K562 (cell line): ENCODE data around the gene NR6A1. TPM values are rescaled to one million over a fixed set of nuclear protein-coding genes. Genes with fewer than 3 reads are reported as not detected.

Source experiments
- ATAC-seq: fragments of 200-7000 bp; cut with Tn5 transposase; 3 replicates; pipeline ENCODE4 v1.9.1; 2020; ENCODE audit warnings: moderate library complexity
- BruUV-seq: library from RNA; stranded (reverse); fragments of 400-500 nt; replicated peaks from 2 replicates; lab custom pipeline; 2021; lab: Mats Ljungman, UMichigan
- CTCF ChIA-PET: fragments of 300-600 bp; formaldehyde crosslinking; extraction: SDS; loops from one replicate; lab custom pipeline; 2021; ENCODE audit warnings: low intra/inter-chr PET ratio; lab: Yijun Ruan, JAX
- POLR2A ChIA-PET: fragments of 300-600, 350-650 bp; sonication (Branson Sonifier 250); formaldehyde crosslinking; extraction: SDS; loops from one replicate; lab custom pipeline; 2021; ENCODE audit warnings: antibody characterized with exemption, inconsistent platforms; lab: Yijun Ruan, JAX
- DNase-seq, 4 experiments: peaks; one replicate each; pipeline versions ENCODE4 v3.0.0 to v3.0.0-alpha.2; 2011 to 2018; ENCODE audit warnings: low spot score in 3 of 4, mixed read lengths in 3 of 4; ENCODE audit errors: extremely low read depth in 1 of 4
- FAIRE-seq: peaks from 2 replicates; lab custom pipeline; 2011; peaks lifted over from hg19 to GRCh38; lab: Jason Lieb, UNC
- H2AFZ ChIP-seq: 2 replicates; pipeline ENCODE4 v1.6.0; 2011; ENCODE audit warnings: low read depth, low read length, control low read depth, inconsistent platforms
- H3K27ac ChIP-seq: fragments of 200-600 bp; 3 replicates; pipeline ENCODE4 v1.8.0; 2011; ENCODE audit warnings: low read depth, mild to moderate bottlenecking, control low read depth, inconsistent platforms, low read length, moderate library complexity, mixed read lengths; ENCODE audit errors: extremely low read depth
- H3K27me3 ChIP-seq, 2 experiments: fragments of 300-600 bp in 1 of 2; 2 replicates in 1 of 2; 3 replicates in 1 of 2; pipeline versions ENCODE4 v1.6.0 to v1.8.0; 2011; ENCODE audit warnings: inconsistent platforms in 2 of 2, low read length in 2 of 2, mild to moderate bottlenecking in 1 of 2, mixed read lengths in 1 of 2, moderate library complexity in 1 of 2; ENCODE audit not compliant: control insufficient read depth in 2 of 2, insufficient read depth in 2 of 2
- H3K36me3 ChIP-seq: fragments of 300-600 bp; 3 replicates; pipeline ENCODE4 v1.8.0; 2011; ENCODE audit warnings: mild to moderate bottlenecking, low read length, inconsistent platforms; ENCODE audit not compliant: control insufficient read depth, insufficient read depth
- H3K4me1 ChIP-seq, 2 experiments: fragments of 200-600 bp in 1 of 2; replicated peaks in 1 of 2; 2 replicates in 1 of 2; 3 replicates in 1 of 2; pipeline versions ENCODE4 v1.5.1 to v1.8.0; 2011; ENCODE audit warnings: inconsistent platforms in 2 of 2, low read length in 2 of 2, mild to moderate bottlenecking in 1 of 2, mixed read lengths in 1 of 2, moderate library complexity in 1 of 2; ENCODE audit not compliant: control insufficient read depth in 2 of 2, insufficient read depth in 2 of 2
- H3K4me2 ChIP-seq: 2 replicates; pipeline ENCODE4 v1.6.1; 2011; ENCODE audit warnings: low read length, control low read depth, inconsistent platforms, mixed read lengths; ENCODE audit not compliant: insufficient read depth
- H3K4me3 ChIP-seq: fragments of 200-600 bp; sonication (generic), shearing (Covaris generic); 2 replicates; pipeline ENCODE4 v1.5.1; 2016; ENCODE audit warnings: control low read depth, inconsistent platforms
- H3K79me2 ChIP-seq: fragments of 200-600 bp; 3 replicates; pipeline ENCODE4 v1.8.0; 2011; ENCODE audit warnings: low read length, inconsistent platforms; ENCODE audit not compliant: control insufficient read depth, insufficient read depth
- H3K9ac ChIP-seq, 2 experiments: 2 replicates each; pipeline versions ENCODE4 v1.6.0 to v1.6.1; 2011; ENCODE audit warnings: low read depth in 2 of 2, low read length in 2 of 2, control low read depth in 1 of 2, inconsistent platforms in 1 of 2, mild to moderate bottlenecking in 1 of 2, mixed read lengths in 1 of 2; ENCODE audit not compliant: insufficient read depth in 1 of 2
- H3K9me1 ChIP-seq: one replicate; pipeline ENCODE4 v1.6.0; 2011; ENCODE audit warnings: inconsistent platforms, mild to moderate bottlenecking, low read length, moderate library complexity; ENCODE audit not compliant: control insufficient read depth, insufficient read depth
- H3K9me3 ChIP-seq: replicated peaks from 2 replicates; pipeline ENCODE4 v1.5.1; 2011; ENCODE audit warnings: low read depth, low read length, inconsistent platforms; ENCODE audit not compliant: control insufficient read depth, insufficient read depth
- H4K20me1 ChIP-seq: replicated peaks from 2 replicates; pipeline ENCODE4 v1.6.1; 2011; ENCODE audit warnings: low read length, inconsistent platforms, mixed read lengths; ENCODE audit not compliant: control insufficient read depth, insufficient read depth
- WGBS: fragments of 100-300 bp; shearing (Covaris generic); methylation state at CpG from one replicate; pipeline ENCODE4 v1.1.6; 2016; ENCODE audit warnings: low coverage, mixed read lengths; ENCODE audit not compliant: insufficient coverage; ENCODE audit errors: missing lambda C conversion rate; 5-methylcytosine and 5-hydroxymethylcytosine counted together
- in situ Hi-C: fragments of 300-500 bp; cut with MboI; formaldehyde crosslinking; loops from 4 replicates; pipeline ENCODE4 v1.15.0; 2018; ENCODE audit warnings: inconsistent platforms, mixed read lengths
- intact Hi-C: fragments of 100-400 bp; cut with micrococcal nuclease; formaldehyde crosslinking; loops from 2 replicates; pipeline ENCODE4 v1.14.2; 2022
- polyA plus RNA-seq, 8 experiments: library from polyadenylated mRNA; depleted of rRNA in 4 of 8; stranded (reverse) in 5 of 8; unstranded in 3 of 8; fragments of >200 nt; fragmentation: Nextera tagmentation in 2 of 8; fragmentation: Illumina TruSeq in 1 of 8; extraction: Ambion mirVana in 2 of 8; extraction: Trizol in 1 of 8; gene quantifications; 2 replicates each; pipeline versions ENCODE4 v1.2.1 to v1.2.3, GENCODE V29; 2011 to 2014; ENCODE audit warnings: inconsistent platforms in 1 of 8, missing spikeins in 1 of 8
- total RNA-seq, 7 experiments: library from RNA; depleted of rRNA in 6 of 7; stranded (reverse); fragments of >200 nt in 6 of 7; fragmentation: Illumina TruSeq in 2 of 7; extraction: Trizol in 2 of 7; gene quantifications; 2 replicates each; pipeline versions ENCODE4 v1.2.1 to v1.2.3, GENCODE V29; 2011 to 2021; ENCODE audit warnings: low replicate concordance in 1 of 7
- TF ChIP-seq, protein P1 (sequence below), 2 experiments: fragments of 450-650 bp in 1 of 2; sonication (generic) in 1 of 2; formaldehyde crosslinking in 1 of 2; IDR thresholded peaks; 2 replicates each; pipeline versions ENCODE4 v1.7.1 to v1.9.0; 2016 to 2022; ENCODE audit warnings: inconsistent platforms in 1 of 2, mild to moderate bottlenecking in 1 of 2, missing genetic modification reagents in 1 of 2
- TF ChIP-seq, protein P2 (sequence below): fragments of 450-650 bp; IDR thresholded peaks from 2 replicates; pipeline ENCODE4 v1.6.1; 2017; ENCODE audit warnings: antibody characterized with exemption, mild to moderate bottlenecking

The NR6A1 gene
- total and polyA plus RNA-seq, 9 of the 15 experiments (the other 6 are each of a cell fraction or from before 2014, with no cell fraction given), result 9.7 to 55.4 (median 28.3) TPM

GRCh38 chr9:124720429-124721108, 50.5 kb downstream of the NR6A1 start:
- in situ Hi-C loops, result loop anchor here (25.0 kb wide), 1 partner anchor 308 kb away; the partner anchor contains the start of gene PSMB7
- no peak for ATAC-seq

More at GRCh38 chr9:124720429-124721108, 50.5 kb downstream of the NR6A1 start:
- WGBS, result 40% methylated on average over 3 of the region's 3 CpGs
- H3K27me3 ChIP-seq, result no peaks in the 10 kb centered on the region
- CTCF ChIA-PET, result no interaction called here
- H3K79me2 ChIP-seq, result peaks cover 10% of the 10 kb centered on the region; the same call in 2 of the 3 replicates
- no peaks in the 10 kb centered on the region for H4K20me1 ChIP-seq
- peaks cover 41% of the 10 kb centered on the region for H3K36me3 ChIP-seq
- peak overlapping the region; percentile 55; the same call in 1 of the 3 replicates for H3K27ac ChIP-seq
- H3K4me1 ChIP-seq, result peaks cover 0 to 26% of the 10 kb centered on the region in 2 experiments; a peak in 3 of 5 replicates
- TF ChIP-seq, protein P1, sequence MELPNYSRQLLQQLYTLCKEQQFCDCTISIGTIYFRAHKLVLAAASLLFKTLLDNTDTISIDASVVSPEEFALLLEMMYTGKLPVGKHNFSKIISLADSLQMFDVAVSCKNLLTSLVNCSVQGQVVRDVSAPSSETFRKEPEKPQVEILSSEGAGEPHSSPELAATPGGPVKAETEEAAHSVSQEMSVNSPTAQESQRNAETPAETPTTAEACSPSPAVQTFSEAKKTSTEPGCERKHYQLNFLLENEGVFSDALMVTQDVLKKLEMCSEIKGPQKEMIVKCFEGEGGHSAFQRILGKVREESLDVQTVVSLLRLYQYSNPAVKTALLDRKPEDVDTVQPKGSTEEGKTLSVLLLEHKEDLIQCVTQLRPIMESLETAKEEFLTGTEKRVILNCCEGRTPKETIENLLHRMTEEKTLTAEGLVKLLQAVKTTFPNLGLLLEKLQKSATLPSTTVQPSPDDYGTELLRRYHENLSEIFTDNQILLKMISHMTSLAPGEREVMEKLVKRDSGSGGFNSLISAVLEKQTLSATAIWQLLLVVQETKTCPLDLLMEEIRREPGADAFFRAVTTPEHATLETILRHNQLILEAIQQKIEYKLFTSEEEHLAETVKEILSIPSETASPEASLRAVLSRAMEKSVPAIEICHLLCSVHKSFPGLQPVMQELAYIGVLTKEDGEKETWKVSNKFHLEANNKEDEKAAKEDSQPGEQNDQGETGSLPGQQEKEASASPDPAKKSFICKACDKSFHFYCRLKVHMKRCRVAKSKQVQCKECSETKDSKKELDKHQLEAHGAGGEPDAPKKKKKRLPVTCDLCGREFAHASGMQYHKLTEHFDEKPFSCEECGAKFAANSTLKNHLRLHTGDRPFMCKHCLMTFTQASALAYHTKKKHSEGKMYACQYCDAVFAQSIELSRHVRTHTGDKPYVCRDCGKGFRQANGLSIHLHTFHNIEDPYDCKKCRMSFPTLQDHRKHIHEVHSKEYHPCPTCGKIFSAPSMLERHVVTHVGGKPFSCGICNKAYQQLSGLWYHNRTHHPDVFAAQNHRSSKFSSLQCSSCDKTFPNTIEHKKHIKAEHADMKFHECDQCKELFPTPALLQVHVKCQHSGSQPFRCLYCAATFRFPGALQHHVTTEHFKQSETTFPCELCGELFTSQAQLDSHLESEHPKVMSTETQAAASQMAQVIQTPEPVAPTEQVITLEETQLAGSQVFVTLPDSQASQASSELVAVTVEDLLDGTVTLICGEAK (IDR thresholded peaks at IDR 0.05), result no peak
- TF ChIP-seq, protein P1 (CRISPR knock-in tag; IDR thresholded peaks at IDR 0.05), result no peak
- TF ChIP-seq, protein P2, sequence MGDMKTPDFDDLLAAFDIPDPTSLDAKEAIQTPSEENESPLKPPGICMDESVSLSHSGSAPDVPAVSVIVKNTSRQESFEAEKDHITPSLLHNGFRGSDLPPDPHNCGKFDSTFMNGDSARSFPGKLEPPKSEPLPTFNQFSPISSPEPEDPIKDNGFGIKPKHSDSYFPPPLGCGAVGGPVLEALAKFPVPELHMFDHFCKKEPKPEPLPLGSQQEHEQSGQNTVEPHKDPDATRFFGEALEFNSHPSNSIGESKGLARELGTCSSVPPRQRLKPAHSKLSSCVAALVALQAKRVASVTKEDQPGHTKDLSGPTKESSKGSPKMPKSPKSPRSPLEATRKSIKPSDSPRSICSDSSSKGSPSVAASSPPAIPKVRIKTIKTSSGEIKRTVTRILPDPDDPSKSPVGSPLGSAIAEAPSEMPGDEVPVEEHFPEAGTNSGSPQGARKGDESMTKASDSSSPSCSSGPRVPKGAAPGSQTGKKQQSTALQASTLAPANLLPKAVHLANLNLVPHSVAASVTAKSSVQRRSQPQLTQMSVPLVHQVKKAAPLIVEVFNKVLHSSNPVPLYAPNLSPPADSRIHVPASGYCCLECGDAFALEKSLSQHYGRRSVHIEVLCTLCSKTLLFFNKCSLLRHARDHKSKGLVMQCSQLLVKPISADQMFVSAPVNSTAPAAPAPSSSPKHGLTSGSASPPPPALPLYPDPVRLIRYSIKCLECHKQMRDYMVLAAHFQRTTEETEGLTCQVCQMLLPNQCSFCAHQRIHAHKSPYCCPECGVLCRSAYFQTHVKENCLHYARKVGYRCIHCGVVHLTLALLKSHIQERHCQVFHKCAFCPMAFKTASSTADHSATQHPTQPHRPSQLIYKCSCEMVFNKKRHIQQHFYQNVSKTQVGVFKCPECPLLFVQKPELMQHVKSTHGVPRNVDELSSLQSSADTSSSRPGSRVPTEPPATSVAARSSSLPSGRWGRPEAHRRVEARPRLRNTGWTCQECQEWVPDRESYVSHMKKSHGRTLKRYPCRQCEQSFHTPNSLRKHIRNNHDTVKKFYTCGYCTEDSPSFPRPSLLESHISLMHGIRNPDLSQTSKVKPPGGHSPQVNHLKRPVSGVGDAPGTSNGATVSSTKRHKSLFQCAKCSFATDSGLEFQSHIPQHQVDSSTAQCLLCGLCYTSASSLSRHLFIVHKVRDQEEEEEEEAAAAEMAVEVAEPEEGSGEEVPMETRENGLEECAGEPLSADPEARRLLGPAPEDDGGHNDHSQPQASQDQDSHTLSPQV, result 0 out of 2 replicates have a peak, but pooled peaks have one; percentile 4
- H3K4me3 ChIP-seq, result no peak overlapping the region
- H3K9me1 ChIP-seq, result no peaks in the 10 kb centered on the region
- H3K9ac ChIP-seq, result no peak overlapping the region
- H2AFZ ChIP-seq, result no peak overlapping the region
- POLR2A ChIA-PET, result interaction anchor here (0.6 to 1.2 kb wide), 2 partner anchors 11 to 20 kb away, joined by 3 read pairs; no protein-coding TSS in a partner anchor
- no peaks in the 10 kb centered on the region for H3K9me3 ChIP-seq
- BruUV-seq, result no TSS peak
- H3K4me2 ChIP-seq, result no peak overlapping the region
- intact Hi-C loops, result no loop called here
- DNase-seq (no peak), FAIRE-seq (no peak)
